ENCODE measurements around the gene TNFAIP2. TPM values are rescaled to one million over a fixed set of nuclear protein-coding genes. Genes with fewer than 3 reads are reported as not detected.

The TNFAIP2 gene
- polyA plus RNA-seq, 1 donor, result 21.0 TPM

DNA sequence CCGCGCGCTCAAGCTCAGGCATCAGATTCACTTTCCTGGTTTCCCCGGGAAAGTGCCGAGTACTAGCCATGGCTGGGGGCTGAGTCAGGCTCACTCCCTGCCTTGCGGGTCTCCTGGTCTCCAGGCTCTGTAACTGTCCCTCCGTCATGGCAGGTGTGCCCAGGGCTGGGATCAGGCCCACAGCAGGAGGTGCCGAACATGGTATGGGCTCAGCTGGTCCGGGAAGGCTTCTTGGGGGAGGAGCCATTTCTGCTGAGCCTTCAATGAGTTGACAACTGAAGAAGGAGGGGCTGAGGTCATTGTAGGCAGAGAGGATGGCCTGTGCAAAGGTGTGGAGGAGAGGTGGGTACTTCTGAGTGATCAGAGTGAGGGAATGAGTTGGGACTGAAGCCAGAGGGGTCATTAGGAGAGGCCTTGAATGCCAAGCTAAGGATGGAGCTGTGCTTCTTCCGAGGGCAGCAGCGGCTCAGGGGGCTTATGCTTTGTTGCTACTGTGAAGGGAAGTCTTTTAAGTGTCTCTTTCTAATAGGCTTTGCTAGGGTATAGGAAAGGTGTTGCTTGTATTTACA, 28.0 kb upstream of the TNFAIP2 start:
- peak overlapping the region; percentile 65 for H3K27ac ChIP-seq (ENCODE audit: low read length)
- peak in 1 of 2 donors; percentile 38 for DNase-seq
- WGBS (ENCODE audit: insufficient coverage, low lambda C conversion rate), result no CpG with 5 or more reads among the region's 11 CpGs

DNA sequence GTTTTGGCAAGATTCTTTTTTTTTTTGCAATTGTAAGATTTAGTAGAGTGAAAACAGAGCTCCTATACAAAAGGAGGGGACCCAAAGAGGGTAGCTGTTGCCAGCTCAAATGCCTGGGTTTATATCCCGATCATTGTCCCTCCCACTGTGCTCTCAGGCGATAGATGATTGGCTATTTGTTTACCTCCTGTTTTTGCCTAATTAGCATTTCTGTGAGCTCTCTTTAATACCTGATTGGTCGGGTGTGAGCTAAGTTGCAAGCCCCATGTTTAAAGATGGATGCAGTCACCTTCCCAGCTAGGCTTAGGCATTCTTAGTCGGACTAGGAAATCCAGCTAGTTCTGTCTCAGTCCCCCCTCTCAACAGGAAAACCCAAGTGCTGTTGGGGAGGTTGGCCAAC, 26.9 kb upstream of the TNFAIP2 start:
- no CpG with 5 or more reads among the region's 4 CpGs for WGBS (ENCODE audit: insufficient coverage, low lambda C conversion rate)
- no peak overlapping the region for H3K27ac ChIP-seq (ENCODE audit: low read length)
- H3K4me1 ChIP-seq (ENCODE audit: control insufficient read depth, insufficient read depth, low read length), result peaks cover 70% of the 10 kb centered on the region
- H3K9me3 ChIP-seq (ENCODE audit: control insufficient read depth, low read depth, low read length), result peaks cover 3% of the 10 kb centered on the region
- no peak for DNase-seq
- no peak overlapping the region for H3K4me3 ChIP-seq (ENCODE audit: low read length)
- H3K27me3 ChIP-seq (ENCODE audit: control insufficient read depth, insufficient read depth, low read length), result no peaks in the 10 kb centered on the region
- no peaks in the 10 kb centered on the region for H3K36me3 ChIP-seq (ENCODE audit: control insufficient read depth, insufficient read depth, low read length)

More for the DNA sequence above, 28.0 kb upstream of the TNFAIP2 start:
- Histone ChIP-seq H3K4me1 (ENCODE audit: control insufficient read depth, insufficient read depth, low read length) (peaks cover 64% of the 10 kb centered on the region), H3K4me3 (ENCODE audit: low read length) (peak overlapping the region; percentile 27), H3K27me3 (ENCODE audit: control insufficient read depth, insufficient read depth, low read length) (peaks cover 4% of the 10 kb centered on the region), H3K36me3 (ENCODE audit: control insufficient read depth, insufficient read depth, low read length) (no peaks in the 10 kb centered on the region), H3K9me3 (ENCODE audit: control insufficient read depth, low read depth, low read length) (peaks cover 3% of the 10 kb centered on the region)

DNA sequence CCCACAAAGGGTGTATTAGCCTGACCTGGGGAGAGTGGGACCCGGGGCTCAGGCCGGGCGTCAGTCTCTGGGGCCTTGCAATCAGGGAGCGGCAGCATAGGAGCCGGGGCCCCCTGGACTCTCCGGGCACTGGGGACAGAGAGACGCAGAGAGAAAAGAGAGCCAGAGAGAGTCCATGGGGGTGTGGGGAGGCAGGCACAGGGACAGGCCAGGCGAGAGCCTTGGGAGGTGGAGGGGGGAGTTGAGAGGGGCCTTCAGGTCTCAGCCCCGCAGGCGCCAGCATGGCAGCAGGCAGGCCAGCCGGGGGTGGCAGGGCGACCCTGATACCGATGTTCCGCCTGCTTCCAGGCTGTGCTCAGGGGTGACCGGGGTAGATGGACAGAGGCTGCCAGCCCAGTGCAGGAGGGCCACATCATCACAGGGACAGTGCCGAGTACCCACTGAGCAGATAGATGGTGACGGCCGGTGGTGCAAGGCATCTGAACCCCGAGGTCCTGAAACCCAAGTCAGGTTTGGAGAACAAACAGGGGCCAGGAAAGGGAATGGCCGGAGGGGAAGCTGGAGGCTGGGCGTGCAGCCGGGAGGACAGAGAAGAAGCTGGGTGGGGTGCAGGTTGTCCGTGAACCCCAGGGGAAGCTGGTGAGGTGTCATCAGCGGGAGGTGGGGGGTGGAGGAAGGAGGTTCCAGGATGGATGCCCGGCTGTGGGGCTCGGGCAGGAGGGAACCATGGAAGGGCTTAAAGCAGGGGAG, 25.8 kb upstream of the TNFAIP2 start:
- no peaks in the 10 kb centered on the region for H3K36me3 ChIP-seq (ENCODE audit: control insufficient read depth, insufficient read depth, low read length)
- H3K9me3 ChIP-seq (ENCODE audit: control insufficient read depth, low read depth, low read length), result peaks cover 3% of the 10 kb centered on the region
- H3K27ac ChIP-seq (ENCODE audit: low read length), result no peak overlapping the region
- peaks cover 73% of the 10 kb centered on the region for H3K4me1 ChIP-seq (ENCODE audit: control insufficient read depth, insufficient read depth, low read length)
- peaks cover 7% of the 10 kb centered on the region for H3K27me3 ChIP-seq (ENCODE audit: control insufficient read depth, insufficient read depth, low read length)
- DNase-seq, result peak in 1 of 2 donors; percentile 45
- WGBS (ENCODE audit: insufficient coverage, low lambda C conversion rate), result 100% methylated on average over 1 of the region's 26 CpGs
- no peak overlapping the region for H3K4me3 ChIP-seq (ENCODE audit: low read length)

DNA sequence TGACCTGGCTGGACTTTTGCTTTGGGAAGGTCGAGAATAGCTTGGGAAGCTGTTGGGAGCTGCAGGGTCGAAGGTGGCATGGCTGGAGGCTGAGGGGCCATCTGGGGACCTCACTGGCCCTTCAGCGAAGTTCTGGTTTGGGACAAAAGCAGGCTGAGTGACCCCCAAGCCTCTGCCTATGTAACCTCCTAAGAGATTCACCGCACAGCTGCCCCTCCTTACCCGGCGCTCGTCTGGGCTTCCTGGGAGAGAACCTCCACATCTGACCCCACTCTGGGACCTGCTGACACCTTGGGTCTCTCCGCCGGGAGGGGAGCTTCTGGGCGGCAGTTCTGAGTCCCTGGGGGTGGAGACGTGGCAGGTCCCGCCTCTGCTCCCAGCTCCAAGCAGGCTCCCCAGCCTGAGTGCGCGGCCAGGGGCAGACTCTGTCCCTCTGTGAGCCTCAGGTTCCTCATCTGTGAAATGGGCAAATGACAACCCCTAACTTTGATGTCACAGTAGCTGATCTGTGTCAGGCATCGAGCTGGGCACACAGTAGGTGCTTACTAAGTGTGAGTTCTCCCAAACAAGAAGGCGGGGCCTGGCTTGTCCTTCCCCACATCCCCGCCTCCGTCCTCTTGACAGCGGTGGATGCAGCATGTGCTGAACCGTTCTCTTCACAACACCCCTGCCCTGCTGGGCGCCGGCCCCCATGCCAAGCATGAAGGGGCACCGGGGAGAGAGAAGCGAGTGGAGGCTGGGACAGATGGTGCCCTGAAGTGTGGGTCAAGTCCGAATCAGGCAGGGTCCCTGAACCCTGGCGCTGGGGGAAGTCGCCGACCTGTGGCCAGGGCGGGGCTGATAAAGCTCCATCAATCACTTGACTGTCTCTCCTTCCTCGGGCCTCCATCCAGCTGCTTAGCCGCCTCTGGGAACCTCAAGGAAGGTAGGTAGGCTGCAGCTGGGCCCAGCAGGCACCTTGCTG, 25.0 kb upstream of the TNFAIP2 start:
- Histone ChIP-seq H3K9me3 (ENCODE audit: control insufficient read depth, low read depth, low read length) (peaks cover 7% of the 10 kb centered on the region), H3K27me3 (ENCODE audit: control insufficient read depth, insufficient read depth, low read length) (peaks cover 15% of the 10 kb centered on the region), H3K4me1 (ENCODE audit: control insufficient read depth, insufficient read depth, low read length) (peaks cover 79% of the 10 kb centered on the region), H3K4me3 (ENCODE audit: low read length) (no peak overlapping the region), H3K27ac (ENCODE audit: low read length) (peak overlapping the region; percentile 59), H3K36me3 (ENCODE audit: control insufficient read depth, insufficient read depth, low read length) (peaks cover 2% of the 10 kb centered on the region)
- DNase-seq, result peak in 1 of 2 donors; percentile 84
- WGBS (ENCODE audit: insufficient coverage, low lambda C conversion rate), result no CpG with 5 or more reads among the region's 31 CpGs

DNA sequence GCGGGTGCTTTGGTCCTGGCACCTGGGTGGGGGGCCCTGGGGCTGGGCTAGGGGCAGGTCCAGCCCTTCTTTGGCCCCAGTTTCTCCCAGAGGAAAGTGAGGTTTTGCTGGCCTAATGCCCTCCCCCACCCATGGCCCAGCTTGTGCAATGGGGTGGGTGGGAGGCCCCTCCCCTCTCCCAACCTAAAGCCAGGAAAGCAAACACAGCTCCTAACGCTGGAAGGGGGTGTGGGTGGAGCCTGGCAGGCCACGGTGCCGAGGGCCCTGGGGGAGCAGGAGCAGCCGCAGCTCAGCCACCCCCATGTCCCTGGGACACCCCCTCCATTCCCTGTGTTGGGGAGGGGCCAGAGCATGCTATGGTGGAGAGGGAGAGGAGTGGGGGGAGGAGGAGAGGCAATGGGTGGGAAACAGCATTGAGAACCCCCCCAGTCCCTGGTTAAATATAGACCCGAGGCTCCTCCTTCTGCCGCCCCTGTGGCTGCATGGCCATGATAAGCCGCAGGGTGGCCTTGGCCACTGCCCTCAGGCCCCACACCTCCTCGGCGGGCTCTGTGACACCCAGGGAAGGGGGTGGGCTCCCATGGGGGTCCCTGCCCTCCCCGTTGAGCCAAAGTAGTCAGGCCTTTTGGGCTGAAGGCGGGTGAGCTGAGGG, 24.1 kb upstream of the TNFAIP2 start:
- H3K4me1 ChIP-seq (ENCODE audit: control insufficient read depth, insufficient read depth, low read length), result peaks cover 78% of the 10 kb centered on the region
- peaks cover 25% of the 10 kb centered on the region for H3K27me3 ChIP-seq (ENCODE audit: control insufficient read depth, insufficient read depth, low read length)
- H3K9me3 ChIP-seq (ENCODE audit: control insufficient read depth, low read depth, low read length), result peaks cover 10% of the 10 kb centered on the region
- peak overlapping the region; percentile 59 for H3K27ac ChIP-seq (ENCODE audit: low read length)
- no CpG with 5 or more reads among the region's 12 CpGs for WGBS (ENCODE audit: insufficient coverage, low lambda C conversion rate)
- peak in 1 of 2 donors; percentile 83 for DNase-seq
- no peak overlapping the region for H3K4me3 ChIP-seq (ENCODE audit: low read length)
- peaks cover 2% of the 10 kb centered on the region for H3K36me3 ChIP-seq (ENCODE audit: control insufficient read depth, insufficient read depth, low read length)

DNA sequence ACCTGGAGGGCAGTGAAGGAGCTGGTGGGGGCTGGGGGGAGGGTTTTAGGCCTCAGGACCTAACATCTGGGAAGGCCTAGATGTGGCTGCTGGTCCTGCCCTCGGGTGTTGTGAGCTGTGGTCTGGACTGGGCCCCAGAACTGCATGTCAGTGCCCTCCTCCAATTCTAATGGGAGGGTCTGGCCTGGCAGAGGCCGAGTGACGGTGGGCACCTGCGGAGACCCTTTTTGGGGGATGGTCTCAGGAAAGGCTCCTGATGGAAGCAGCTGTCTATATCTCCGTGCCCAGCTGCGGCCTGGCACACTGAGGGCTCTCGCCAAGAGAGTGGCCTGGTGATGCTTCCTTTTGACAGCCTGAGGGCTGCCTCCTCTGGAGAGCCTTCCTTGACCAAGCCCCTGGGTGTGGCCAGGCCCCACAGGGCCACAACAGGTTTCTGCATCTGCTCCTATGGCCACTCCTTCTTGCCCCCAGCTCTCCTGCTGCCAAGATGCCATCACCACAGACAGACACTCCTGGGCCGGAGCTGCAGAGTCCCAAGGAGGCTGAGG, 23.5 kb upstream of the TNFAIP2 start:
- WGBS (ENCODE audit: insufficient coverage, low lambda C conversion rate), result no CpG with 5 or more reads among the region's 8 CpGs

DNA sequence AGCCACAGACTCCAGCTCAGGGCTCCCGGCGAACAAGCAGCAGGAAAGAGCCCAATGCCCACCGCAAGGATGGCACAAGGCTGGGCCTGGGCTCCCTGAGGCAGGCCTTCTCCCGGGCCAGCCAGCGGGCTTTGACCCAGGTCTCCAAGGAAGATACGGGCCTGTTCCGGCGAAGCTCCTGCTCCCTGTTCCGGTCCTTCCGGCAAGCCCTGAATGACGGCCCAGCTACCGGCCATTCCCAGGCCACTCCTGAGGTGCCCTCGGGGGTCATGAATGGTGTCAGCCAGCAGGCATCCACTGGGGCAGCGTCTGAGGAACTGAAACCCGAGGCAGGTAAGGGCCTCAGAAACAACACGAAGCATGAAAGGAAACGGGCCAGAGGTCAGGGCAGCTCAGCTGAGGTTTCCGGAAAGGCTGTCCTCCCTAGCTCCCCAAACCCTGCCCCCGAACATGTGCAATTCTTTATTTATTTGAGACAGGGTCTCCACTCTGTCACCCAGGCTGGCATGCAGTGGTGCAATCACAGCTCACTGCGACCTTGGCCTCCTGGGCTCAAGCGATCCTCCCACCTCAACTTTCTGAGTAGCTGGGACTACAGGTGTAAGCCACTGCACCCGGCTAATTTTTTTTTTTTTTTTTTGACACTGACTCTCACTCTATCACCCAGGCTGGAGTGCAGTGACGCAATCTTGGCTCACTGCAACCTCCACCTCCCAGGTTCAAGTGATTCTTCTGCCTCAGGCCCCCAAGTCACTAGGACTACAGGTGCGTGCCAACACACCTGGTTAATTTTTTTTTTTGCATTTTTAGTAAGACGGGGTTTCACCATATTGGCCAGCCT, 22.8 kb upstream of the TNFAIP2 start:
- no CpG with 5 or more reads among the region's 25 CpGs for WGBS (ENCODE audit: insufficient coverage, low lambda C conversion rate)
- H3K27me3 ChIP-seq (ENCODE audit: control insufficient read depth, insufficient read depth, low read length), result peaks cover 32% of the 10 kb centered on the region
- peak overlapping the region; percentile 59 for H3K27ac ChIP-seq (ENCODE audit: low read length)
- H3K9me3 ChIP-seq (ENCODE audit: control insufficient read depth, low read depth, low read length), result peaks cover 12% of the 10 kb centered on the region
- peak in 1 of 2 donors; percentile 65 for DNase-seq
- no peak overlapping the region for H3K4me3 ChIP-seq (ENCODE audit: low read length)
- peaks cover 77% of the 10 kb centered on the region for H3K4me1 ChIP-seq (ENCODE audit: control insufficient read depth, insufficient read depth, low read length)
- H3K36me3 ChIP-seq (ENCODE audit: control insufficient read depth, insufficient read depth, low read length), result peaks cover 2% of the 10 kb centered on the region

More for the DNA sequence above, 23.5 kb upstream of the TNFAIP2 start:
- H3K9me3 ChIP-seq (ENCODE audit: control insufficient read depth, low read depth, low read length), result peaks cover 12% of the 10 kb centered on the region
- H3K27ac ChIP-seq (ENCODE audit: low read length), result peak overlapping the region; percentile 59
- H3K4me1 ChIP-seq (ENCODE audit: control insufficient read depth, insufficient read depth, low read length), result peaks cover 81% of the 10 kb centered on the region
- peak in 1 of 2 donors; percentile 30 for DNase-seq
- no peak overlapping the region for H3K4me3 ChIP-seq (ENCODE audit: low read length)
- peaks cover 31% of the 10 kb centered on the region for H3K27me3 ChIP-seq (ENCODE audit: control insufficient read depth, insufficient read depth, low read length)
- peaks cover 2% of the 10 kb centered on the region for H3K36me3 ChIP-seq (ENCODE audit: control insufficient read depth, insufficient read depth, low read length)

DNA sequence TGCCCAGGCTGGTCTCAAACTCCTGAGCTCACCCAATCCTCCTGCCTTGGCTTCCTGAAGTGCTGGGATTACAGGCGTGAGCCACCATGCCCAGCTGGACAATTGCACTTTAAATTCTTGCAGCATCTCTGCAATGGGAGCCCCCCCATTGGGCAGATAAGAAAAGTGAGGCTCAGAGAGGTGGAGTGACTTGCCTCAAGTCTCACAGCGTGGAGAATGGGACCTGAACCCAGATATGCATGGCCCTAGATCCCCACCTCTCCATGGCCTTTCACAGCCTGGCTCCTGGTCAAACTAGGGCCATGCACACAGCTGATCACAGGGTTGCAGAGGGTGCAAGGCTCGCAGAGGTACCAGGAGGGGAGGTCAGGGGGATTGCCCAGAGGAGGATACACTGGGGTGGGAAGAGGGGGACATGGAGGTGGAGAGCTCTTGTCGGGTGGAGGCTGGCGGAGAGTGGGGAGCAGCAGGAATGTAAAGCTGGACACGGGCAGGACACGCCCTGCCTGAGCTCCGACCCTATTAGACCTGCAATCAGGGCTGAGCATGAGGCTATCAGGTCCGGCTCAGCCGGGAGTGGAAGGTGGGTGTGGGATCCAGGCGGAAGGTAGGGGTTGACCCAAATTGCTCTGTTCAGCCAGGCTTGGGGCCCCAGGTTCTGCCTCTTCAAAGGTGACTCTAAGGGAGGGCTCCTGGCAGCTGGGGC, 21.9 kb upstream of the TNFAIP2 start:
- peak in 1 of 2 donors; percentile 64 for DNase-seq
- H3K27ac ChIP-seq (ENCODE audit: low read length), result no peak overlapping the region
- WGBS (ENCODE audit: insufficient coverage, low lambda C conversion rate), result no CpG with 5 or more reads among the region's 11 CpGs
- peaks cover 2% of the 10 kb centered on the region for H3K36me3 ChIP-seq (ENCODE audit: control insufficient read depth, insufficient read depth, low read length)
- peaks cover 12% of the 10 kb centered on the region for H3K9me3 ChIP-seq (ENCODE audit: control insufficient read depth, low read depth, low read length)
- H3K4me1 ChIP-seq (ENCODE audit: control insufficient read depth, insufficient read depth, low read length), result peaks cover 76% of the 10 kb centered on the region
- H3K27me3 ChIP-seq (ENCODE audit: control insufficient read depth, insufficient read depth, low read length), result peaks cover 32% of the 10 kb centered on the region
- no peak overlapping the region for H3K4me3 ChIP-seq (ENCODE audit: low read length)

All from large intestine (tissue), 3 donors.